ENCODE measurements around the gene TANGO6.

TANGO6 gene

GRCh38 chr16:69130461-69130860 lies 287.1 kb downstream of the TANGO6 start:
- H3K4me3 ChIP-seq (ENCODE audit: low read depth, low read length) = peak overlapping the region; percentile 79; the same call in 1 of the 2 replicates
- TF ChIP-seq, protein P1, sequence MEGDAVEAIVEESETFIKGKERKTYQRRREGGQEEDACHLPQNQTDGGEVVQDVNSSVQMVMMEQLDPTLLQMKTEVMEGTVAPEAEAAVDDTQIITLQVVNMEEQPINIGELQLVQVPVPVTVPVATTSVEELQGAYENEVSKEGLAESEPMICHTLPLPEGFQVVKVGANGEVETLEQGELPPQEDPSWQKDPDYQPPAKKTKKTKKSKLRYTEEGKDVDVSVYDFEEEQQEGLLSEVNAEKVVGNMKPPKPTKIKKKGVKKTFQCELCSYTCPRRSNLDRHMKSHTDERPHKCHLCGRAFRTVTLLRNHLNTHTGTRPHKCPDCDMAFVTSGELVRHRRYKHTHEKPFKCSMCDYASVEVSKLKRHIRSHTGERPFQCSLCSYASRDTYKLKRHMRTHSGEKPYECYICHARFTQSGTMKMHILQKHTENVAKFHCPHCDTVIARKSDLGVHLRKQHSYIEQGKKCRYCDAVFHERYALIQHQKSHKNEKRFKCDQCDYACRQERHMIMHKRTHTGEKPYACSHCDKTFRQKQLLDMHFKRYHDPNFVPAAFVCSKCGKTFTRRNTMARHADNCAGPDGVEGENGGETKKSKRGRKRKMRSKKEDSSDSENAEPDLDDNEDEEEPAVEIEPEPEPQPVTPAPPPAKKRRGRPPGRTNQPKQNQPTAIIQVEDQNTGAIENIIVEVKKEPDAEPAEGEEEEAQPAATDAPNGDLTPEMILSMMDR (IDR thresholded peaks at IDR 0.05; ENCODE audit: low read depth, low read length) = no peak

- H3K4me3 ChIP-seq (ENCODE audit: low read depth, low read length) = peak overlapping the region; percentile 79
- TF ChIP-seq, protein P1 (IDR thresholded peaks at IDR 0.05; ENCODE audit: low read depth, low read length) = no peak
Observed at GRCh38 chr16:69131167-69131838, 288.0 kb downstream of the TANGO6 start.

DNA sequence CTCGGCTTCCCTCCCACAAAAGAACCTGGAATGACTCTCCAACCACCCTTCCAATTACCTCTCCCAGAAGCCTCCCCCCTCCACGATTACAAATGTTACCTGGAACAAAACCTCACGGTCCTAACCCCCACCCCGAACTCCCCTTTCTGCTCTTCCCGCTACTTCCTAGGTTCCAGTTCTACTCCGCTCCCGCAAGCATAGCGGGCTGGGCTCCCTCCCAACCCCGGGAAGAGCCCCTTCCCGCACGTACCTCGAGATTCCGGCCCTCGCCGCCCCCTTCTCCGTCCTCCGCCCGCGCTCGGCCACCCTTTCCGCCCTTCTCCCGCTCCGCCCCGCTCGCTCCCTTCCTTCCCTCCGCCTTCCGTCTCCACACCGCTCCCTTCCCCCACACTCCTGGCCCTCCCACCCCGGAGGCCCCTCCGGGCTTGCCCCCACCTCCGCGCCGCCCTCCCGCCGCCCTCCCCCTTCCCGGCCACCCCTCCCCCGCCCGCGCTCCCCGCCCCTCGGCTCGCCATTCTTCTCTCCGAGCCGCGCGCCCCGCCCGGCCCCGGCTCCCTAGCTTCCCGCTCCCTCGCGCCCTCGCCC lies 288.6 kb downstream of the TANGO6 start:
- TF ChIP-seq, protein P1 (IDR thresholded peaks at IDR 0.05; ENCODE audit: low read depth, low read length) = no peak
- H3K4me3 ChIP-seq (ENCODE audit: low read depth, low read length) = peak overlapping the region; percentile 79

DNA sequence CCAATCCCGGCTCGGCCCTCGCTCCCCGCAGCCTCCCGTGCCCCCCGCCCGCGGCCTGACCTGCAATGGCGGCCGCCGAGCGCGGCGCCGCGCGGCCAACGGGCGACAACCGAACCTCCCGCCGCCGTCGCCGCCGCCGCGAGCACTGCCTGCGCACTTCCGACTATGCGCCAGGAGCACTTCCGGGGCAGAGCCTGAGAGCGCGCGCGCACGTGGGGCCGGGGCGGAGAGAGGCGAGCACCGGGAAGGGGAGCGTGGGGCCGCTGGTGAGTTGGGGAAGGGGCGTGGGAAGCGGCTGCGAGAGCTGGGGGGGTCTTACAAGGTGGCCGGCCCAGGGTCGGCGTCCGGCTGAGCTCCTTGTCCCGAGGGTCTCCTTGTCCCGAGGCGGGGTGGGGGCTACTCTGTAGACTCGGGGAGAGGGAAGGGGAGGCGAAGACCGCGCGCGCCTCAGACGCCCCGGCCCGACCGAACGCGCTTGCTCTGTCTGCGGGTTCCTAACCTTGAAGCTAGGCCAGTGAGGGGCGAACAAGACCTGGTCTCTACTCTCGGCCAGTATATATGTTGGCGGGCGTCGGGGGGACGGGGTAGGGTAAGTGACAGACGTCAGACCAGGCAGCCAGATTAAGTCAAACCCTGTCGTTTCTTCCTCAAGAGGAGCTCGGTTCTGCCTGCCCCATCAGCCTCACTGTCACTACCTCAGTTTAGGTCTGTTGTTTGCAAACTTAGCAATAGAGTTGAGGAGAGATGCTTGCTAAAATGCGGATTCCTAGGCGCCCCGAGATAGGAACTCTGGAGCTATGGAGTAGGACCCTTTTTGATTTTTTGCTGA lies 289.3 kb downstream of the TANGO6 start, which contains the start of the genes CHTF8 and UTP4:
Gene CHTF8, minus strand, starts transcription at position 165 of the 829 bp plus-strand sequence. CDS start 11,130 bp downstream, outside the sequence.
Gene UTP4, plus strand, starts transcription at position 226 of the 829 bp plus-strand sequence. CDS start 811 bp downstream, outside the sequence.
- TF ChIP-seq, protein P1 (IDR thresholded peaks at IDR 0.05; ENCODE audit: low read depth, low read length) = no peak
- H3K4me3 ChIP-seq (ENCODE audit: low read depth, low read length) = peak within 1 kb of the TSS; percentile 79

DNA sequence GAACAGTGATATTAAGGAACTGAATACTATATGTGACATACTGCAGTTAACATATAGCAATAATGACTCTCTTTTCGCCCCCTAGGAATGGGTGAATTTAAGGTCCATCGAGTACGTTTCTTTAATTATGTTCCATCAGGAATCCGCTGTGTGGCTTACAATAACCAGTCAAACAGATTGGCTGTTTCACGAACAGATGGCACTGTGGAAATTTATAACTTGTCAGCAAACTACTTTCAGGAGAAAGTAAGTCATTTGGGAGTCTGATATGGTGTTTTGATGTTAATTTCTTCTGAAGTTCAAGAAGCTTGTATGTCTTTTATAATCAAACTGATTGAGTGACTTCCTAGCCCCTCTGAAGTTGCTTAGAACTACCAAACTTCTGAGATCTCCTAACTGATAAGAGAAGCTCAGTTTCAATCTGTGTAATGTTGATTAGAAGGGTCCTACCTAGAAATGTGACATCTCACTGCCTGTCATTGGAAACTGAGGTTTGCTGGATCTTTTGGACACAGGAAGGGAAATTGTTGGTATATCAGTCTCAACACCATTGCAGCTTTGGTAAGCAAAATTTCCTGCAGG lies 290.1 kb downstream of the TANGO6 start:
- TF ChIP-seq, protein P1 (IDR thresholded peaks at IDR 0.05; ENCODE audit: low read depth, low read length) = no peak

More for the DNA sequence above, 290.1 kb downstream of the TANGO6 start:
- H3K4me3 ChIP-seq (ENCODE audit: low read depth, low read length) = peak overlapping the region; percentile 79

All from WI38 (cell line).